AG04449 (cell line): Measurements from ENCODE around the gene STOM.

Experiments
- CTCF ChIA-PET: fragments of 350-600 bp; formaldehyde crosslinking; extraction: SDS; loops from one replicate; lab custom pipeline; 2021; ENCODE audit warnings: antibody characterized with exemption; lab: Yijun Ruan, JAX
- POLR2A ChIA-PET: fragments of 400-600, 350-600 bp; formaldehyde crosslinking; extraction: SDS; loops from one replicate; lab custom pipeline; 2020; ENCODE audit warnings: antibody characterized with exemption, inconsistent platforms; lab: Yijun Ruan, JAX
- DNase-seq: peaks from one replicate; pipeline ENCODE4 v3.0.0-alpha.2; 2010; ENCODE audit warnings: low read depth, low spot score
- H3K4me3 ChIP-seq: 2 replicates; pipeline ENCODE4 v1.5.1; 2011; ENCODE audit warnings: low read depth, mild to moderate bottlenecking, control low read depth, low read length
- CTCF ChIP-seq: IDR thresholded peaks from one replicate; pipeline ENCODE4 v1.5.1; 2011; ENCODE audit warnings: mild to moderate bottlenecking, moderate library complexity, low read length, control low read depth, inconsistent platforms; ENCODE audit not compliant: insufficient read depth; ENCODE audit errors: missing control alignments

STOM gene

GRCh38 chr9:121363622-121363961 is 6.5 kb downstream of the STOM start:
- TF ChIP-seq CTCF: no peak
- CTCF ChIA-PET: interaction anchor here (1.0 to 3.9 kb wide), 9 partner anchors 10 to 85 kb away, joined by 3 to 34 read pairs (median 3); no protein-coding TSS in a partner anchor
- POLR2A ChIA-PET: no interaction called here
- no peak for DNase-seq
- no peak overlapping the region for H3K4me3 ChIP-seq

- ChIA-PET POLR2A (no interaction called here), CTCF (interaction anchor here (0.6 to 3.9 kb wide), 11 partner anchors 9 to 85 kb away, joined by 3 to 34 read pairs (median 3); no protein-coding TSS in a partner anchor)
- H3K4me3 ChIP-seq: no peak overlapping the region; the same call in 1 of the 2 replicates
- no peak for TF ChIP-seq CTCF
- DNase-seq: peak; percentile 55
These were observed 7.0 kb downstream of the STOM start for GRCh38 chr9:121362813-121363621.

GRCh38 chr9:121360601-121361374 is 9.3 kb downstream of the STOM start:
- peak; percentile 79 for DNase-seq
- POLR2A ChIA-PET: interaction anchor here (1.0 kb wide), 1 partner anchor 8 kb away, joined by 3 read pairs; no protein-coding TSS in a partner anchor
- CTCF ChIA-PET: interaction anchor here (1.0 to 1.7 kb wide), 3 partner anchors 10 to 41 kb away, joined by 3 to 5 read pairs (median 3); no protein-coding TSS in a partner anchor
- TF ChIP-seq CTCF: no peak
- H3K4me3 ChIP-seq: no peak overlapping the region

- DNase-seq: no peak
- ChIA-PET POLR2A (no interaction called here), CTCF (interaction anchor here (0.6 to 1.7 kb wide), 2 partner anchors 9 to 39 kb away, joined by 3 to 9 read pairs; no protein-coding TSS in a partner anchor)
- H3K4me3 ChIP-seq: no peak overlapping the region
- TF ChIP-seq CTCF: no peak
These were observed 10.4 kb downstream of the STOM start for GRCh38 chr9:121359351-121360294.

GRCh38 chr9:121358751-121359150 is 11.3 kb downstream of the STOM start:
- POLR2A ChIA-PET: no interaction called here
- CTCF ChIA-PET: interaction anchor here (1.7 kb wide), 1 partner anchor 39 kb away, joined by 9 read pairs; no protein-coding TSS in a partner anchor
- DNase-seq: no peak
- H3K4me3 ChIP-seq: no peak overlapping the region
- no peak for TF ChIP-seq CTCF
